ENCODE measurements around the gene JADE2.

JADE2 gene

GRCh38 chr5:134571693-134572405 is 46.4 kb downstream of the JADE2 start:
- no peak for DNase-seq

GRCh38 chr5:134572811-134573210 is 47.3 kb downstream of the JADE2 start:
- DNase-seq: no peak

- DNase-seq: no peak
These were observed 49.1 kb downstream of the JADE2 start for GRCh38 chr5:134574521-134574920.

GRCh38 chr5:134575316-134575715 is 49.8 kb downstream of the JADE2 start:
- no peak for DNase-seq

- DNase-seq: no peak
These were observed 51.0 kb downstream of the JADE2 start for GRCh38 chr5:134576386-134577021.

GRCh38 chr5:134577022-134577795 is 51.7 kb downstream of the JADE2 start:
- no peak for DNase-seq

- DNase-seq: peak; percentile 69
These were observed 52.5 kb downstream of the JADE2 start for GRCh38 chr5:134577796-134578577.

- DNase-seq: no peak
These were observed 53.3 kb downstream of the JADE2 start for GRCh38 chr5:134578578-134579283.

- DNase-seq: no peak
These were observed 53.9 kb downstream of the JADE2 start for GRCh38 chr5:134579284-134579771.

- DNase-seq: no peak
These were observed 54.6 kb downstream of the JADE2 start for GRCh38 chr5:134580001-134580460.

GRCh38 chr5:134581241-134581981 is 55.9 kb downstream of the JADE2 start:
- no peak for DNase-seq

- DNase-seq: no peak
These were observed 56.8 kb downstream of the JADE2 start for GRCh38 chr5:134582281-134582680.

GRCh38 chr5:134582941-134583340 is 57.5 kb downstream of the JADE2 start:
- no peak for DNase-seq

GRCh38 chr5:134583766-134584165 is 58.3 kb downstream of the JADE2 start:
- DNase-seq: no peak

- no peak for DNase-seq
These were observed 59.2 kb downstream of the JADE2 start for GRCh38 chr5:134584662-134585061.

GRCh38 chr5:134585966-134586365 is 60.5 kb downstream of the JADE2 start:
- no peak for DNase-seq

GRCh38 chr5:134586866-134587524 is 61.5 kb downstream of the JADE2 start:
- DNase-seq: peak; percentile 89

GRCh38 chr5:134590992-134591659 is 65.7 kb downstream of the JADE2 start:
- peak; percentile 73 for DNase-seq

GRCh38 chr5:134592141-134592746 is 66.8 kb downstream of the JADE2 start:
- no peak for DNase-seq

GRCh38 chr5:134594336-134594735 is 68.9 kb downstream of the JADE2 start:
- DNase-seq: no peak
